ENCODE data around the gene DYSF. TPM values are rescaled to one million over a fixed set of nuclear protein-coding genes. Genes with fewer than 3 reads are reported as not detected.

The DYSF gene
- polyA plus RNA-seq, 1 experiment: 1.3 TPM

- ChIA-PET CTCF (interaction anchor here (1.3 to 1.5 kb wide), 2 partner anchors 10 to 111 kb away, joined by 3 to 4 read pairs; no protein-coding TSS in a partner anchor), POLR2A (no interaction called here)
- DNase-seq (ENCODE audit: low read depth): no peak
- TF ChIP-seq CTCF (IDR thresholded peaks at IDR 0.05; ENCODE audit: insufficient read depth, low read depth, low read length): no peak
- H3K27me3 ChIP-seq (ENCODE audit: control insufficient read depth, insufficient read depth, low read length): peaks cover 12% of the 10 kb centered on the region
- H3K36me3 ChIP-seq (ENCODE audit: control insufficient read depth, insufficient read depth, low read length): no peaks in the 10 kb centered on the region
- no peak overlapping the region for H3K4me3 ChIP-seq (ENCODE audit: low read depth, low read length)
Observed at GRCh38 chr2:71685941-71686611, 232.7 kb downstream of the DYSF start.

- no peak for TF ChIP-seq CTCF (IDR thresholded peaks at IDR 0.05; ENCODE audit: insufficient read depth, low read depth, low read length)
- H3K4me3 ChIP-seq (ENCODE audit: low read depth, low read length): no peak overlapping the region
- no peaks in the 10 kb centered on the region for H3K36me3 ChIP-seq (ENCODE audit: control insufficient read depth, insufficient read depth, low read length)
- DNase-seq (ENCODE audit: low read depth): no peak
- ChIA-PET POLR2A (no interaction called here), CTCF (interaction anchor here (1.5 kb wide), 1 partner anchor 10 kb away, joined by 4 read pairs; no protein-coding TSS in a partner anchor)
- H3K27me3 ChIP-seq (ENCODE audit: control insufficient read depth, insufficient read depth, low read length): peaks cover 13% of the 10 kb centered on the region
Observed at GRCh38 chr2:71686781-71687180, 233.4 kb downstream of the DYSF start.

GRCh38 chr2:71687412-71687811 is 234.1 kb downstream of the DYSF start:
- H3K4me3 ChIP-seq (ENCODE audit: low read depth, low read length): no peak overlapping the region
- H3K27me3 ChIP-seq (ENCODE audit: control insufficient read depth, insufficient read depth, low read length): peaks cover 16% of the 10 kb centered on the region
- H3K36me3 ChIP-seq (ENCODE audit: control insufficient read depth, insufficient read depth, low read length): no peaks in the 10 kb centered on the region
- TF ChIP-seq CTCF (IDR thresholded peaks at IDR 0.05; ENCODE audit: insufficient read depth, low read depth, low read length): no peak
- ChIA-PET CTCF (interaction anchor here (1.1 to 3.2 kb wide), 4 partner anchors 9 to 114 kb away, joined by 3 to 13 read pairs (median 4); no protein-coding TSS in a partner anchor), POLR2A (no interaction called here)
- no peak for DNase-seq (ENCODE audit: low read depth)

- TF ChIP-seq CTCF (IDR thresholded peaks at IDR 0.05; ENCODE audit: insufficient read depth, low read depth, low read length): no peak
- Histone ChIP-seq H3K4me3 (ENCODE audit: low read depth, low read length) (no peak overlapping the region), H3K27me3 (ENCODE audit: control insufficient read depth, insufficient read depth, low read length) (peaks cover 13% of the 10 kb centered on the region), H3K36me3 (ENCODE audit: control insufficient read depth, insufficient read depth, low read length) (no peaks in the 10 kb centered on the region)
- ChIA-PET CTCF (interaction anchor here (0.9 to 3.2 kb wide), 7 partner anchors 9 to 462 kb away, joined by 3 to 13 read pairs (median 3); no protein-coding TSS in a partner anchor), POLR2A (no interaction called here)
- no peak for DNase-seq (ENCODE audit: low read depth)
Observed at GRCh38 chr2:71688530-71688929, 235.2 kb downstream of the DYSF start.

- Histone ChIP-seq H3K27me3 (ENCODE audit: control insufficient read depth, insufficient read depth, low read length) (peaks cover 19% of the 10 kb centered on the region), H3K36me3 (ENCODE audit: control insufficient read depth, insufficient read depth, low read length) (no peaks in the 10 kb centered on the region), H3K4me3 (ENCODE audit: low read depth, low read length) (no peak overlapping the region)
- no peak for DNase-seq (ENCODE audit: low read depth)
- POLR2A ChIA-PET: no interaction called here
- CTCF ChIA-PET: interaction anchor here (0.9 to 3.2 kb wide), 5 partner anchors 20 to 461 kb away, joined by 3 to 13 read pairs (median 3); no protein-coding TSS in a partner anchor
- no peak for TF ChIP-seq CTCF (IDR thresholded peaks at IDR 0.05; ENCODE audit: insufficient read depth, low read depth, low read length)
Observed at GRCh38 chr2:71689393-71689792, 236.0 kb downstream of the DYSF start.
